HCT116 (cell line): ENCODE results near the gene CASZ1. TPM values are rescaled to one million over a fixed set of nuclear protein-coding genes. Genes with fewer than 3 reads are reported as not detected.

Experiments
- ATAC-seq: fragments of 200-7000 bp; cut with Tn5 transposase; 2 replicates; pipeline ENCODE4 v1.9.1; 2020; ENCODE audit warnings: mild to moderate bottlenecking, moderate library complexity
- BruUV-seq: library from RNA; stranded (reverse); fragments of 400-500 nt; replicated peaks from 2 replicates; lab custom pipeline; 2021; lab: Mats Ljungman, UMichigan
- CTCF ChIA-PET: fragments of 300-600 bp; sonication (Branson Sonifier 250); formaldehyde crosslinking; loops from one replicate; lab custom pipeline; 2021; ENCODE audit warnings: antibody characterized with exemption; lab: Charles Lee
- POLR2A ChIA-PET: fragments of 300-600, 350-600 bp; sonication (Branson Sonifier 250); formaldehyde crosslinking; loops from one replicate; lab custom pipeline; 2021; ENCODE audit warnings: antibody characterized with exemption; lab: Charles Lee
- RAD21 ChIA-PET, 2 experiments: fragments of 300-600 bp; sonication (Branson Sonifier 250); formaldehyde crosslinking; loops; one replicate each; lab custom pipeline; 2023; ENCODE audit warnings: low total read pairs in 2 of 2; ENCODE audit not compliant: uncharacterized antibody in 2 of 2, unreplicated experiment in 2 of 2, low non-redundant PET in 1 of 2; lab: Charles Lee
- DNase-seq: peaks from one replicate; pipeline ENCODE4 v3.0.0-alpha.2; 2010; ENCODE audit warnings: low read depth, low spot score
- H2AFZ ChIP-seq: fragments of 200-600 bp; shearing (Covaris generic), sonication (generic); 2 replicates; pipeline ENCODE4 v1.6.1; 2017; ENCODE audit warnings: low read depth, mixed run types, mixed read lengths, antibody characterized with exemption, low read length; ENCODE audit not compliant: poor library complexity, severe bottlenecking
- H3K27ac ChIP-seq: 2 replicates; pipeline ENCODE4 v1.5.1; 2012; ENCODE audit warnings: low read depth, low read length
- H3K27me3 ChIP-seq: fragments of 200-600 bp; sonication (generic); 2 replicates; pipeline ENCODE4 v1.6.1; 2016; ENCODE audit warnings: mixed run types, low read length, mixed read lengths; ENCODE audit not compliant: insufficient read depth
- H3K36me3 ChIP-seq, 2 experiments: fragments of 200-500 bp in 1 of 2; fragments of 200-600 bp in 1 of 2; sonication (Bioruptor generic) in 1 of 2; sonication (generic) in 1 of 2; 2 replicates each; pipeline versions ENCODE4 v1.5.1 to v1.6.1; 2014 to 2016; ENCODE audit warnings: low read length in 2 of 2, inconsistent platforms in 1 of 2, mixed read lengths in 1 of 2, mixed run types in 1 of 2; ENCODE audit not compliant: insufficient read depth in 2 of 2, control insufficient read depth in 1 of 2
- H3K4me1 ChIP-seq, 2 experiments: fragments of 200-600 bp in 1 of 2; sonication (generic) in 1 of 2; 2 replicates each; pipeline versions ENCODE4 v1.5.1 to v1.6.1; 2012 to 2017; ENCODE audit warnings: low read length in 2 of 2, inconsistent platforms in 1 of 2, mild to moderate bottlenecking in 1 of 2, mixed read lengths in 1 of 2, mixed run types in 1 of 2, moderate library complexity in 1 of 2; ENCODE audit not compliant: insufficient read depth in 2 of 2, control insufficient read depth in 1 of 2
- H3K4me2 ChIP-seq: fragments of 200-600 bp; sonication (generic); 2 replicates; pipeline ENCODE4 v1.6.1; 2017; ENCODE audit warnings: mixed run types, low read length, mixed read lengths
- H3K4me3 ChIP-seq, 2 experiments: fragments of 200-600 bp in 1 of 2; sonication (generic) in 1 of 2; replicated peaks in 1 of 2; 2 replicates each; pipeline ENCODE4 v1.5.1; 2011 to 2016; ENCODE audit warnings: low read length in 2 of 2, control low read depth in 1 of 2, low read depth in 1 of 2, mild to moderate bottlenecking in 1 of 2, mixed read lengths in 1 of 2, mixed run types in 1 of 2
- H3K79me2 ChIP-seq: fragments of 200-600 bp; sonication (generic); 2 replicates; pipeline ENCODE4 v1.6.1; 2017; ENCODE audit warnings: mild to moderate bottlenecking, mixed run types, low read length, moderate library complexity, mixed read lengths; ENCODE audit not compliant: insufficient read depth
- H3K9ac ChIP-seq: fragments of 200-600 bp; sonication (generic); 2 replicates; pipeline ENCODE4 v1.6.1; 2016; ENCODE audit warnings: low read length, mixed read lengths
- H3K9me2 ChIP-seq: fragments of 200-600 bp; sonication (generic), shearing (Covaris generic); 2 replicates; pipeline ENCODE4 v1.6.1; 2017; ENCODE audit warnings: mixed run types, mild to moderate bottlenecking, moderate library complexity; ENCODE audit not compliant: insufficient read depth
- H3K9me3 ChIP-seq, 2 experiments: fragments of 200-500 bp in 1 of 2; fragments of 200-600 bp in 1 of 2; sonication (Bioruptor generic) in 1 of 2; sonication (generic) in 1 of 2; 2 replicates each; pipeline ENCODE4 v1.6.1; 2014 to 2017; ENCODE audit warnings: low read length in 2 of 2, mixed read lengths in 2 of 2, inconsistent platforms in 1 of 2, low read depth in 1 of 2, mild to moderate bottlenecking in 1 of 2, mixed run types in 1 of 2, moderate library complexity in 1 of 2; ENCODE audit not compliant: control insufficient read depth in 1 of 2, insufficient read depth in 1 of 2
- H4K20me1 ChIP-seq: fragments of 200-600 bp; sonication (generic), shearing (Covaris generic); 2 replicates; pipeline ENCODE4 v1.6.1; 2017; ENCODE audit warnings: mixed run types, mild to moderate bottlenecking, moderate library complexity; ENCODE audit not compliant: insufficient read depth
- ATF3 ChIP-seq: IDR thresholded peaks from 2 replicates; pipeline ENCODE4 v1.6.1; 2012
- CBX3 ChIP-seq: IDR thresholded peaks from 2 replicates; pipeline ENCODE4 v1.6.1; 2012; ENCODE audit warnings: low read depth
- CEBPB ChIP-seq: IDR thresholded peaks from 2 replicates; pipeline ENCODE4 v1.6.1; 2012; ENCODE audit warnings: low read depth
- CTCF ChIP-seq, 3 experiments: fragments of 200-600 bp in 1 of 3; sonication (generic) in 1 of 3; IDR thresholded peaks in 2 of 3; conservative IDR thresholded peaks in 1 of 3; 2 replicates each; pipeline ENCODE4 v1.5.1; 2012 to 2017; ENCODE audit warnings: low read depth in 2 of 3, low read length in 2 of 3, antibody characterized with exemption in 1 of 3, borderline replicate concordance in 1 of 3, control low read depth in 1 of 3, mild to moderate bottlenecking in 1 of 3, mixed read lengths in 1 of 3, mixed run types in 1 of 3, moderate library complexity in 1 of 3; ENCODE audit not compliant: insufficient read depth in 1 of 3
- EZH2 ChIP-seq: fragments of 200-600 bp; sonication (generic); IDR thresholded peaks from 2 replicates; pipeline ENCODE4 v1.6.1; 2017; ENCODE audit warnings: antibody characterized with exemption, mixed run types
- JUND ChIP-seq: IDR thresholded peaks from 2 replicates; pipeline ENCODE4 v1.6.1; 2012
- POLR2A ChIP-seq: IDR thresholded peaks from 2 replicates; pipeline ENCODE4 v1.7.0; 2011; ENCODE audit warnings: borderline replicate concordance; ENCODE audit not compliant: insufficient read depth, insufficient read length; ENCODE audit errors: extremely low read depth
- POLR2AphosphoS5 ChIP-seq: IDR thresholded peaks from 2 replicates; pipeline ENCODE4 v1.6.1; 2011; ENCODE audit warnings: mild to moderate bottlenecking, low read depth, low read length, moderate library complexity
- SIN3A ChIP-seq: IDR thresholded peaks from 2 replicates; pipeline ENCODE4 v1.6.1; 2012; ENCODE audit warnings: low read depth
- SP1 ChIP-seq: IDR thresholded peaks from 2 replicates; pipeline ENCODE4 v1.6.1; 2012; ENCODE audit warnings: low read depth
- TCF7L2 ChIP-seq: IDR thresholded peaks from 2 replicates; pipeline ENCODE4 v1.7.0; 2011; ENCODE audit warnings: borderline replicate concordance, inconsistent platforms; ENCODE audit not compliant: insufficient read depth, insufficient read length; ENCODE audit errors: extremely low read depth
- YY1 ChIP-seq: IDR thresholded peaks from 2 replicates; pipeline ENCODE4 v1.6.1; 2011; ENCODE audit warnings: low read length, low read depth, moderate library complexity, mild to moderate bottlenecking; ENCODE audit not compliant: insufficient replicate concordance; ENCODE audit errors: extremely low read depth
- ZFX ChIP-seq: fragments of 450-650 bp; IDR thresholded peaks from 2 replicates; pipeline ENCODE4 v1.6.1; 2017
- ZNF274 ChIP-seq: fragments of 200-500 bp; sonication (Bioruptor generic); IDR thresholded peaks from 2 replicates; pipeline ENCODE4 v1.6.1; 2014; ENCODE audit warnings: mild to moderate bottlenecking, low read depth, low read length, inconsistent platforms
- intact Hi-C: fragments of 100-400 bp; cut with micrococcal nuclease; formaldehyde crosslinking; loops from 2 replicates; pipeline ENCODE4 v1.10.0; 2022
- total RNA-seq: library from RNA; stranded (reverse); gene quantifications from one replicate; pipeline ENCODE4 v1.2.1, GENCODE V29; 2021; ENCODE audit not compliant: unreplicated experiment
- TF ChIP-seq, protein P1 (sequence below): IDR thresholded peaks from 2 replicates; pipeline ENCODE4 v1.6.1; 2012; ENCODE audit warnings: low read depth

Gene CASZ1
- total RNA-seq, 1 experiment from 2014 or later = 7.7 TPM

DNA sequence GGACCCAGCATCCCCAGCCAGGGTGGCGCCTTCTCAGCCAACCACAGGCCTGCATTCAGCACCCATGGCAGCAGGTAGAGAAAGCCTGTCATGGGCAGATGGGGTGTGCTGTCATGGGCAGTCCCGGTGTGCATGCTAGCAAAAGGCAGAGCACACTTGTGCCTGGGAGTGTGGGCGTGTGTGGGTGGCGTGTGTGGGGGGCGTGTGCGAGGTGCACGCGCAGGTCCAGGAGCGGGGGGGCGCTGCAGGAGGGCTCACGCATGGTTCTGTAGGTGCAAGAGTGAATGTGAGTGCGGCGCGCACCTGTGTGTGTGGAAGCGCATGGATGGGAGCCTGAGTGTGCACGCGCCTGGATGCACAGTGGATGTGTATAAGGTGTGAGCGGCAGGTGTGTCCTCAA, 137.2 kb downstream of the CASZ1 start (continued):
- no peak for TF ChIP-seq CEBPB
- no peak for TF ChIP-seq YY1
- TF ChIP-seq, all 23 proteins: peak for 0

DNA sequence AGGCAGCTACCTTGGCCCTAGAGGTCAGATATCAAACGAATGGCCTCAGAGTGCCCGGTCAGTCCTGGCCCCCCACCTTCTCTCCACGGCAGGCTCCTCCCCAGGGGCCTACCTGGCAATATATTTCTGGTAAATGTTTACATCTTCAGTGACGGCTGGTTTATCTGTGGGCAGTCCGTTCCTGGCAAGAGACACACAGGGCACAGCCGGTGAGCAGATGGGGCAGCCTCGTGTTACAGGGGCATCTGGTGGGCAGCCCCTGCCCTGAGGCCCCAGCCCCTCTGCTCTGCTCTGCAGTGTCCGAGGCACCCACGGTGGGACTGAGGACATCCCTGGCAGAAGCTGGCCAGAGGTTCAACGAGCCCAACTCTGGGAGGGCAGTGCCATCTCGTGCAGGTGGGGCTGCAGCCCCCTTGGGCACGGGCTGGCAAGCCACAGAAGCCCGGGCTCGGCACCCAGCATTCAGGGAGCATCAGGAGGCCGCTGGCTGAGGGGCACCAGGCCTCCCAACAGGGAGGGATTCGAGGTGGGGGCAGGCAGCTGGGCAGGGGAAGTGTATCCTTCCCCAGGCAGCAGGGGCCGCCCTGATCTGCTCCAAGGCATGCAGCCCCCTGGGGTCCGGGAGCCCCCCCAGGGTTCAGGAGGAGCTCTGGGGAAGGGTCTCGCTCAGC, 137.9 kb downstream of the CASZ1 start:
- RAD21 ChIA-PET = no interaction called here

More for the DNA sequence above, 137.9 kb downstream of the CASZ1 start:
- H3K79me2 ChIP-seq = no peaks in the 10 kb centered on the region
- H3K4me3 ChIP-seq = no peak overlapping the region
- CTCF ChIA-PET = no interaction called here
- BruUV-seq = no TSS peak
- no peak overlapping the region for H3K4me2 ChIP-seq
- TF ChIP-seq CBX3 (no peak), CEBPB (no peak), ATF3 (no peak), SP1 (no peak), EZH2 (no peak), ZFX (no peak), JUND (no peak), TCF7L2 (no peak), YY1 (no peak), ZNF274 (no peak), POLR2AphosphoS5 (no peak), SIN3A (no peak), POLR2A (no peak), CTCF (IDR thresholded peaks at IDR 0.05 in 2 of 3, conservative IDR thresholded peaks at IDR 0.05 in 1 of 3; ENCODE audit: borderline replicate concordance in 1 of 3, insufficient read depth in 1 of 3, low read depth in 2 of 3, low read length in 2 of 3) (no peak)
- TF ChIP-seq, protein P1, sequence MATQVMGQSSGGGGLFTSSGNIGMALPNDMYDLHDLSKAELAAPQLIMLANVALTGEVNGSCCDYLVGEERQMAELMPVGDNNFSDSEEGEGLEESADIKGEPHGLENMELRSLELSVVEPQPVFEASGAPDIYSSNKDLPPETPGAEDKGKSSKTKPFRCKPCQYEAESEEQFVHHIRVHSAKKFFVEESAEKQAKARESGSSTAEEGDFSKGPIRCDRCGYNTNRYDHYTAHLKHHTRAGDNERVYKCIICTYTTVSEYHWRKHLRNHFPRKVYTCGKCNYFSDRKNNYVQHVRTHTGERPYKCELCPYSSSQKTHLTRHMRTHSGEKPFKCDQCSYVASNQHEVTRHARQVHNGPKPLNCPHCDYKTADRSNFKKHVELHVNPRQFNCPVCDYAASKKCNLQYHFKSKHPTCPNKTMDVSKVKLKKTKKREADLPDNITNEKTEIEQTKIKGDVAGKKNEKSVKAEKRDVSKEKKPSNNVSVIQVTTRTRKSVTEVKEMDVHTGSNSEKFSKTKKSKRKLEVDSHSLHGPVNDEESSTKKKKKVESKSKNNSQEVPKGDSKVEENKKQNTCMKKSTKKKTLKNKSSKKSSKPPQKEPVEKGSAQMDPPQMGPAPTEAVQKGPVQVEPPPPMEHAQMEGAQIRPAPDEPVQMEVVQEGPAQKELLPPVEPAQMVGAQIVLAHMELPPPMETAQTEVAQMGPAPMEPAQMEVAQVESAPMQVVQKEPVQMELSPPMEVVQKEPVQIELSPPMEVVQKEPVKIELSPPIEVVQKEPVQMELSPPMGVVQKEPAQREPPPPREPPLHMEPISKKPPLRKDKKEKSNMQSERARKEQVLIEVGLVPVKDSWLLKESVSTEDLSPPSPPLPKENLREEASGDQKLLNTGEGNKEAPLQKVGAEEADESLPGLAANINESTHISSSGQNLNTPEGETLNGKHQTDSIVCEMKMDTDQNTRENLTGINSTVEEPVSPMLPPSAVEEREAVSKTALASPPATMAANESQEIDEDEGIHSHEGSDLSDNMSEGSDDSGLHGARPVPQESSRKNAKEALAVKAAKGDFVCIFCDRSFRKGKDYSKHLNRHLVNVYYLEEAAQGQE = no peak
- no peaks in the 10 kb centered on the region for H4K20me1 ChIP-seq
- DNase-seq (no peak), ATAC-seq (no peak)
- H3K9me2 ChIP-seq = no peaks in the 10 kb centered on the region
- H3K9ac ChIP-seq = no peak overlapping the region
- H3K27ac ChIP-seq = no peak overlapping the region
- H2AFZ ChIP-seq = no peak overlapping the region
- H3K27me3 ChIP-seq = no peaks in the 10 kb centered on the region
- H3K36me3 ChIP-seq = no peaks in the 10 kb centered on the region
- no peaks in the 10 kb centered on the region for H3K9me3 ChIP-seq
- no peaks in the 10 kb centered on the region for H3K4me1 ChIP-seq
- POLR2A ChIA-PET = no interaction called here
- intact Hi-C loops = no loop called here
